Activated CD8-positive, alpha-beta memory T cell treated with anti-CD3 and anti-CD28 coated beads, Interleukin-2, amount 50 U/mL, for 24 hours (primary cell): ENCODE measurements around the gene INTS2.
"Not testable (repeated sequence)": the region's sequence is repeated elsewhere in the genome, so short reads cannot be mapped to it uniquely, and the experiment has no call there.

Experiments used
- DNase-seq: peaks from one replicate; pipeline ENCODE4 v3.0.0-alpha.2; 2020; ENCODE audit errors: extremely low read depth

The INTS2 gene

GRCh38 chr17:61887733-61888132 lies 40.0 kb downstream of the INTS2 start:
- DNase-seq, result not testable (repeated sequence)

- not testable (repeated sequence) for DNase-seq
Observed at GRCh38 chr17:61885865-61886264, 41.9 kb downstream of the INTS2 start.

- DNase-seq, result no peak
Observed at GRCh38 chr17:61884864-61885263, 42.9 kb downstream of the INTS2 start.

- no peak for DNase-seq
Observed at GRCh38 chr17:61880589-61881102, 47.1 kb downstream of the INTS2 start.

GRCh38 chr17:61878984-61879612 lies 48.7 kb downstream of the INTS2 start:
- no peak for DNase-seq

- no peak for DNase-seq
Observed at GRCh38 chr17:61878520-61878919, 49.3 kb downstream of the INTS2 start.

- no peak for DNase-seq
Observed at GRCh38 chr17:61877837-61878236, 49.9 kb downstream of the INTS2 start.

- no peak for DNase-seq
Observed at GRCh38 chr17:61875804-61876203, 52.0 kb downstream of the INTS2 start.

- DNase-seq, result no peak
Observed at GRCh38 chr17:61875285-61875684, 52.5 kb downstream of the INTS2 start.

GRCh38 chr17:61874075-61874474 lies 53.7 kb downstream of the INTS2 start:
- no peak for DNase-seq

GRCh38 chr17:61872099-61872498 lies 55.7 kb downstream of the INTS2 start:
- DNase-seq, result no peak

GRCh38 chr17:61869138-61869537 lies 58.6 kb downstream of the INTS2 start:
- DNase-seq, result no peak

- DNase-seq, result no peak
Observed at GRCh38 chr17:61868074-61868473, 59.7 kb downstream of the INTS2 start.

- DNase-seq, result no peak
Observed at GRCh38 chr17:61867033-61867432, 60.7 kb downstream of the INTS2 start.

GRCh38 chr17:61863801-61864126 lies 64.0 kb downstream of the INTS2 start:
- DNase-seq, result no peak

GRCh38 chr17:61862975-61863800 lies 64.6 kb downstream of the INTS2 start, which contains the start of gene BRIP1:
TSS of gene BRIP1 (minus strand) at chr17:61863528. CDS start at chr17:61861539, 1,989 bp downstream.
- DNase-seq, result peak; percentile 86

- no peak for DNase-seq
Observed at GRCh38 chr17:61862105-61862574, 65.6 kb downstream of the INTS2 start.

- not testable (repeated sequence) for DNase-seq
Observed at GRCh38 chr17:61860397-61860796, 67.4 kb downstream of the INTS2 start.

GRCh38 chr17:61856035-61856434 lies 71.7 kb downstream of the INTS2 start:
- no peak for DNase-seq

GRCh38 chr17:61852857-61853256 lies 74.9 kb downstream of the INTS2 start:
- no peak for DNase-seq

GRCh38 chr17:61849674-61850073 lies 78.1 kb downstream of the INTS2 start:
- DNase-seq, result no peak

- no peak for DNase-seq
Observed at GRCh38 chr17:61848896-61849295, 78.9 kb downstream of the INTS2 start.

GRCh38 chr17:61848247-61848646 lies 79.5 kb downstream of the INTS2 start:
- DNase-seq, result no peak
